Karpas-422 (cell line): ENCODE measurements around the gene SDK1. TPM values are rescaled to one million over a fixed set of nuclear protein-coding genes. Genes with fewer than 3 reads are reported as not detected.

Source experiments
- DNase-seq: peaks from one replicate; pipeline ENCODE4 v3.0.0-alpha.2; 2015
- H2AFZ ChIP-seq: fragments of 200-600 bp; sonication (generic); 2 replicates; pipeline ENCODE4 v1.6.1; 2014; ENCODE audit warnings: antibody characterized with exemption, low read length, mixed read lengths
- H3K27ac ChIP-seq: fragments of 200-600 bp; sonication (generic); 2 replicates; pipeline ENCODE4 v1.5.1; 2014; ENCODE audit warnings: mild to moderate bottlenecking, low read length, moderate library complexity
- H3K27me3 ChIP-seq: fragments of 200-600 bp; sonication (generic); 2 replicates; pipeline ENCODE4 v1.6.1; 2014; ENCODE audit warnings: low read length, mixed read lengths
- H3K36me3 ChIP-seq: fragments of 200-600 bp; sonication (generic); 2 replicates; pipeline ENCODE4 v1.6.1; 2014; ENCODE audit warnings: low read length, mixed read lengths; ENCODE audit not compliant: insufficient read depth
- H3K4me1 ChIP-seq: fragments of 200-600 bp; sonication (generic); 2 replicates; pipeline ENCODE4 v1.6.1; 2014; ENCODE audit warnings: mild to moderate bottlenecking, low read length, mixed read lengths
- H3K4me2 ChIP-seq: fragments of 200-600 bp; sonication (generic); 2 replicates; pipeline ENCODE4 v1.6.1; 2014; ENCODE audit warnings: low read length, low read depth, mild to moderate bottlenecking; ENCODE audit not compliant: poor library complexity, severe bottlenecking
- H3K4me3 ChIP-seq: fragments of 200-600 bp; sonication (generic); 2 replicates; pipeline ENCODE4 v1.5.1; 2014; ENCODE audit warnings: mild to moderate bottlenecking, antibody characterized with exemption, low read length, mixed read lengths
- H3K79me2 ChIP-seq: fragments of 200-600 bp; sonication (generic); 2 replicates; pipeline ENCODE4 v1.6.1; 2014; ENCODE audit warnings: mild to moderate bottlenecking, low read length, mixed read lengths
- H3K9ac ChIP-seq: fragments of 200-600 bp; sonication (generic); 2 replicates; pipeline ENCODE4 v1.6.0; 2014; ENCODE audit warnings: low read length
- H3K9me2 ChIP-seq: fragments of 200-600 bp; sonication (generic), shearing (Covaris generic); replicated peaks from 2 replicates; pipeline ENCODE4 v1.6.0; 2014; ENCODE audit warnings: mild to moderate bottlenecking, low read length, moderate library complexity; ENCODE audit not compliant: insufficient read depth
- H3K9me3 ChIP-seq: fragments of 300-700, 200-600 bp; sonication (generic); 2 replicates; pipeline ENCODE4 v1.6.1; 2014; ENCODE audit warnings: low read length, mixed read lengths
- H4K20me1 ChIP-seq: fragments of 200-600 bp; sonication (generic); 2 replicates; pipeline ENCODE4 v1.6.1; 2014; ENCODE audit warnings: mild to moderate bottlenecking, antibody characterized with exemption, low read length, low read depth; ENCODE audit not compliant: insufficient read depth
- total RNA-seq: library from RNA; depleted of rRNA; stranded (reverse); fragments of >200 nt; shearing (Covaris generic); gene quantifications from 2 replicates; pipeline ENCODE4 v1.2.3, GENCODE V29; 2014; ENCODE audit warnings: low replicate concordance

SDK1 gene
- total RNA-seq, 1 experiment from 2014 or later: not detected

DNA sequence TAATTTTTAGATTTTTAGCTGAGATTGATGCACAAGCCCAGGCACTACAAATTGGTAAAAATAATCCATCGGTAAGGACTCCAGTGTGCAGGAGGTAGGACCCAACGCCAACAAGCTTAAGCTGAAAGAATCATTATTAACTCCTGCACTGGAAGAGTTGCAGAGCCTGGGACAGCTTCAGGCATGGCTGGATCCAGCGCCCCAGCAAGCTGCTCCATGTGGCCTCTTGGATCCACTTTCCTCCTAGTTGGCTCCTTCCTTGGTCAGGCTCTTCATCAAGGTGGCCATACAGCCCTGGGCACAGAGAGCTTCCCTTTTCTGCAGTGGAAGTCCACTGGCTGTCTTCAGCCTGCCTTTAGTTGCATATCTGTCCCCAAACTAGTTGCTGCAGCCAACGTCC is 883.6 kb downstream of the SDK1 start:
- H3K9me3 ChIP-seq: no peaks in the 10 kb centered on the region
- no peak overlapping the region for H3K4me3 ChIP-seq
- H4K20me1 ChIP-seq: no peaks in the 10 kb centered on the region
- no peaks in the 10 kb centered on the region for H3K79me2 ChIP-seq
- no peak overlapping the region for H3K27ac ChIP-seq
- no peaks in the 10 kb centered on the region for H3K9me2 ChIP-seq
- no peak for DNase-seq
- no peaks in the 10 kb centered on the region for H3K4me1 ChIP-seq
- no peaks in the 10 kb centered on the region for H3K36me3 ChIP-seq
- no peak overlapping the region for H2AFZ ChIP-seq
- no peak overlapping the region for H3K9ac ChIP-seq
- H3K27me3 ChIP-seq: no peaks in the 10 kb centered on the region
- H3K4me2 ChIP-seq: no peak overlapping the region

DNA sequence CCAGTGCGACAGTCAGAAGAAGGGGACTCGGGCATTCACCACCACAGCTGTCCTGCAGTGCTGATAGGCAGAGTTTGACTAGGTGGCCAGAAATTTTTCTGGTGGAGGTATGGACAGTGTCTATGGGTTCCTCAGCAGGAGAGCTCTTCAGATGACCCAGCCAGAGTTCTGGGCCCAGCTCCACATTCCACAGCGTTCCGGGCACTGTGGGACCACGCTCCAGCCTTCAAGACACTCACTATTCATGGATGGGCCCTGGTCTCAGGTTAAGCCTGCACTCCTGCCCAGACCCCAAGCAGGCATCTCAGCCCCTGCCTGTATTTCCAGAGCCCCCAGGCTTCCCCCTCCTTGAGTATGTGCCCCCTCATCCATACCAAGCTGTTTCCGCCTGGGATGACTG is 884.1 kb downstream of the SDK1 start:
- Histone ChIP-seq H3K9me2 (no peaks in the 10 kb centered on the region), H3K4me3 (no peak overlapping the region), H4K20me1 (no peaks in the 10 kb centered on the region), H3K4me1 (no peaks in the 10 kb centered on the region), H3K9ac (no peak overlapping the region), H3K4me2 (no peak overlapping the region), H3K27me3 (no peaks in the 10 kb centered on the region), H3K9me3 (no peaks in the 10 kb centered on the region), H3K79me2 (no peaks in the 10 kb centered on the region), H2AFZ (no peak overlapping the region), H3K27ac (no peak overlapping the region), H3K36me3 (no peaks in the 10 kb centered on the region)
- no peak for DNase-seq

DNA sequence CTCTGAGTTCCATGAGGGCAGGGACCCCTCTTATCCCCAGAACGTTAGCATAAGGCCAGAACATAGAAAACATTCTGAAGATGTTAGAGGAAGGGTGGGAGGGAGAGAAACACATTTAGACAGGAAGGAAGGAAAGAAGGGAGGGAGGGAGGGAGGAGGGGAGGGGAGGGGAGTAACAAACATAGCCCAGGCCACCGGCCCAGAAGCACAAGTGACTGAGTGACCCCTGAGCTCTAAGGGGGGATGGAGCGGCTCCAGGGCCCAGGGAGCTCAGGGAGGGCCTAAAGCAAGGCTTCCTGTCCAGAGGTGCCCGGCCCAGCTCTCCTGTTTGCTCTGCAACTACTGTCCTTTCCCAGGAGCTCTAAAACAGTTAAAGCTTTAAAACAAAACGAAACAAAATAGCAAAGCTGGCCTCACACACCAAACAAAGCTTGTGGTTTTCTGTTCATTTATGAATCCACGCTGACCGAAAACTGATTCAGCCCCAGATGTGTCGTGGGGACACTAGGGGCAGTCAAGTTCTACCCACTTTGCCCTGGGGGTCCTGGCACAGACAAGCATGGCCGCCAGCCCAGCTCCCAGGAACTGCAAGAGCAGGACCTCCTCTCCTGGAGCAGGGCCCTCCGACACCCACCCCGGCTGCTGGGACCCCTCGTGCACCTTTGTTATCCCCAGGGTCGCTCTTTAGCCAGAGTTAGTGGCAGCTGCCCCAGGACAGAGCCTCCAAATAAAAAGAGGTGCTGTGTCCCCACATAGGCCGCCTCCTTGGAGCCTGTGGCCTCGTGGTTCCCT is 884.9 kb downstream of the SDK1 start:
- H3K9me2 ChIP-seq: no peaks in the 10 kb centered on the region
- H3K36me3 ChIP-seq: no peaks in the 10 kb centered on the region
- no peak overlapping the region for H3K4me3 ChIP-seq
- H3K4me1 ChIP-seq: no peaks in the 10 kb centered on the region
- H3K79me2 ChIP-seq: no peaks in the 10 kb centered on the region
- H2AFZ ChIP-seq: no peak overlapping the region
- H3K4me2 ChIP-seq: no peak overlapping the region
- no peak overlapping the region for H3K9ac ChIP-seq
- no peak for DNase-seq
- H3K27ac ChIP-seq: no peak overlapping the region
- no peaks in the 10 kb centered on the region for H3K9me3 ChIP-seq
- no peaks in the 10 kb centered on the region for H4K20me1 ChIP-seq
- H3K27me3 ChIP-seq: no peaks in the 10 kb centered on the region

DNA sequence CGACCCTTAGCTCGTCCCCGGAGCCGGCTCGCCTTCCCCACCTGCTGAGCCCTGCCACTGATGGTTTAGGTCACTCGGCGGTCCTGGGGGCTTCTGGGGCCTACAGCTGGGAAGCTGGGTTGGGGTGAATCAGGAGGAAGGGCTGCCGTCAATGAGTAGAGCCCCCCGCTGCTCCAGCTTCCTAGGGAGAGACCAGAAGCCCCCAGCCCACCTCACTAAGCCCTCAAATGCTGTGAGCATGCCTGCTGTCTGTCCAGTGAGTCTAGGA is 885.4 kb downstream of the SDK1 start:
- no peaks in the 10 kb centered on the region for H3K79me2 ChIP-seq
- DNase-seq: no peak
- H3K27me3 ChIP-seq: no peaks in the 10 kb centered on the region
- no peak overlapping the region for H3K9ac ChIP-seq
- H3K9me2 ChIP-seq: no peaks in the 10 kb centered on the region
- no peaks in the 10 kb centered on the region for H3K9me3 ChIP-seq
- no peaks in the 10 kb centered on the region for H3K4me1 ChIP-seq
- H3K27ac ChIP-seq: no peak overlapping the region
- no peak overlapping the region for H3K4me2 ChIP-seq
- no peaks in the 10 kb centered on the region for H3K36me3 ChIP-seq
- H2AFZ ChIP-seq: no peak overlapping the region
- no peaks in the 10 kb centered on the region for H4K20me1 ChIP-seq
- no peak overlapping the region for H3K4me3 ChIP-seq

DNA sequence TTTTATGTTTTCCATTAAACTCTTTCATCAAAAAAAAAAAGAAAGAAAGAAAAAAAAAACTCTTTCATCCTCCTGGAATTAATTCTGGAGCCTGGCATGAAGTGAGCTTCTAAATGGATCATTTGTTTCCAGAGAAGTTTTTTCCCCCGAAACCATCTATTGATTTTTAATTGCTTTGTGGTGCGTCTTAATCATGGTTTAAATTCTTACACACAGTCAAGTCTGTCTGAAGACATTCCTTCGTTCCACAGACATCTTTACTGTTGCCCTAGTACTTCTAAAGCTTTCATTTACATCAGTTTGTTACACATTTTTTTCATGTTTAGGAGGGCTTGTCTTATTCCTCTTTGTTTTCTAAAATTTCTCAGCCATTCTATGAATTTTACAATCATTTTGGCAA is 887.6 kb downstream of the SDK1 start:
- Histone ChIP-seq H4K20me1 (no peaks in the 10 kb centered on the region), H3K9me2 (no peaks in the 10 kb centered on the region), H3K27me3 (no peaks in the 10 kb centered on the region), H3K9me3 (no peaks in the 10 kb centered on the region), H3K36me3 (no peaks in the 10 kb centered on the region), H3K4me1 (no peaks in the 10 kb centered on the region), H3K4me3 (no peak overlapping the region), H3K9ac (no peak overlapping the region), H2AFZ (no peak overlapping the region), H3K79me2 (no peaks in the 10 kb centered on the region), H3K27ac (no peak overlapping the region), H3K4me2 (no peak overlapping the region)
- DNase-seq: no peak

DNA sequence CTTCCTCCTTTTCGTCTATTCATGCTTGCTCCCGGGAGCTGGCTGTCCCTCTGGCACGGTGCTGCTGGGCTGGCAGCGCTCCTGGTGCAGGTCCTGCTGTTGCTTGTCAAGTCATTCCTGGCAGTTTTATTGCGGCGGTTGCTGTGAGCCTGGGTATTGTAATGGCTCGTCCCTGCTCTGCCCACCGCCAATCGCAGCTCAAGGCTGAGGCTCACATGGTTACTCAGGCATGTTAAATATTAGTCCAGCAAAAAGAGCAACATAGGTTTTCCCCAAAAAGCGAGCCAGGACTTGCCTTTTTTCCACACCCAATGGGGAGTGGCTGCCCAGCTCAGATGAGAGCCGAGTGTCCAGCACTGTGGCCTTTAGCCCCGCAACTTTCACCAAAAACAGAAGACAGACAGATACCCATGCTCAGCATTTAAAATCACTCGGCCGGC is 888.1 kb downstream of the SDK1 start:
- Histone ChIP-seq H3K4me3 (no peak overlapping the region), H4K20me1 (no peaks in the 10 kb centered on the region), H2AFZ (no peak overlapping the region), H3K36me3 (no peaks in the 10 kb centered on the region), H3K79me2 (no peaks in the 10 kb centered on the region), H3K27ac (no peak overlapping the region), H3K9me2 (no peaks in the 10 kb centered on the region), H3K4me2 (no peak overlapping the region), H3K27me3 (no peaks in the 10 kb centered on the region), H3K9me3 (no peaks in the 10 kb centered on the region), H3K4me1 (no peaks in the 10 kb centered on the region), H3K9ac (no peak overlapping the region)
- DNase-seq: no peak

DNA sequence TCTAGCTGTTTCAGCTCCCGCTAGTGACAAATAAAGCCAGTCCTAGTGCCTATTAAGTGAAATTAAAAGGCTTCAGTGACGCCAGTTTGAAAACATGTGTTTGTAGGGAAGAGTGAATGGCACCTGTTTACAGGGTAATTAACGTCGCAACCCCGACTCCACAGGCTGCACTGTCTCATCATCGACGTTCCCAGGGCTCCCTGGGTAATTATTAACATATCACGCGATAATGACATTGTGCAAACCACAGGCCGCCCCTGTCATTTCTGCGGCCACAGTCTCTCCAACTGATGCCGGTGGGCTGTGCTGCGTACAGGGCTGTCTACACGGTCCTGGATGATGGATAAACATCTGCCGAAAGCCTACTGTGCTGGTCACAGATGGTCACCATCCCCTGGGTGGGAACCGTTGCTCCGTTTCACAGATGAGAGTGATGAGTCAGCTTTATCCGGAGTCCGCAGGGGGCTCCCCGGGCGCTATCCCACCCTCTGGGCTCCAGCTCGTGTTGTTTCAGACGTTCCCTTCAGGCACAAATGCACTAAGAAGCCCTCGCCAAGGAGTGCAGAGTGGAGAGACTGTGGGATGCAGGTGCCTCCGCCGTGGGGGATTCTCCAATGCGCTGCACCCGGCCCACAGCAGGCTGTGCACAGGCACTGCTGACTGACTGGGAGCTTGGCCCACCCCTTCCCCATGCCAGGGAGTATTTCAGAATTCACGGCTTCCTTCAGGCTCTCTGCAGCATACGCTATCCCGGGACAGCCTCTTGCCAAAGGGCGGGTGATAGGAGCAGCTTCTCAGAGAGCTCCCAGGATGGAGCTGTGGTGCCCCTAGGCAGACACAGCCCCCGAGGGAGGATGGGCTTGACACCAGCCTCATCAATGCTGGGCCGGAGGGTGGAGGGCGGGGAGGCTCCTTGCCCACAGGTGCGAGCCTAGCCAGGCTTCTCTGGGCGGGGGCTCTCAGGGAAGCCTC is 889.2 kb downstream of the SDK1 start:
- no peaks in the 10 kb centered on the region for H3K9me2 ChIP-seq
- no peak overlapping the region for H2AFZ ChIP-seq
- no peaks in the 10 kb centered on the region for H3K4me1 ChIP-seq
- H3K9ac ChIP-seq: no peak overlapping the region
- no peaks in the 10 kb centered on the region for H3K9me3 ChIP-seq
- H3K4me3 ChIP-seq: no peak overlapping the region
- no peaks in the 10 kb centered on the region for H3K27me3 ChIP-seq
- DNase-seq: no peak
- H3K79me2 ChIP-seq: no peaks in the 10 kb centered on the region
- no peaks in the 10 kb centered on the region for H4K20me1 ChIP-seq
- no peak overlapping the region for H3K27ac ChIP-seq
- no peaks in the 10 kb centered on the region for H3K36me3 ChIP-seq
- no peak overlapping the region for H3K4me2 ChIP-seq

DNA sequence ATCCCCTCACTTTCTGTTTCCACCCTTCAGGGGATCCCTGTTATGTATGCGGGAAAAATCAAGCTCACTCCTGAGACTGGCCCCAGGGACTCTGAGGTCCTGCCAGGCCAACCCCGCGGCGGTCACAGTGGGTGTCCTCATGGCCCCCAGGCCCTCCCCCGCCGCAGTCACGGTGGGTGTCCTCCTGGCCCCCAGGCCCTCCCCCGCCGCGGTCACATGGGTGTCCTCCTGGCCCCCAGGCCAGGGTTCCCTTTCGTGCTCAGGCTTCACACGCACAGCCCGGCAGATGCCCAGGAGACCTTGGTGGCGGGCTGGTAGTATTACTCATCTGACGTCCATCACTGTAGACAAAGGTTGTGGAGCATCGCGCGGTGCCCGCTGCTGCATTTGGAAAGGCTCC is 890.0 kb downstream of the SDK1 start:
- Histone ChIP-seq H3K4me3 (no peak overlapping the region), H3K27ac (no peak overlapping the region), H3K9ac (no peak overlapping the region), H3K79me2 (no peaks in the 10 kb centered on the region), H3K4me2 (no peak overlapping the region), H3K36me3 (no peaks in the 10 kb centered on the region), H3K9me2 (no peaks in the 10 kb centered on the region), H3K27me3 (no peaks in the 10 kb centered on the region), H2AFZ (no peak overlapping the region), H3K4me1 (no peaks in the 10 kb centered on the region), H3K9me3 (no peaks in the 10 kb centered on the region), H4K20me1 (no peaks in the 10 kb centered on the region)
- DNase-seq: no peak
